ENCODE data around the gene CDKN2B.

The CDKN2B gene

DNA sequence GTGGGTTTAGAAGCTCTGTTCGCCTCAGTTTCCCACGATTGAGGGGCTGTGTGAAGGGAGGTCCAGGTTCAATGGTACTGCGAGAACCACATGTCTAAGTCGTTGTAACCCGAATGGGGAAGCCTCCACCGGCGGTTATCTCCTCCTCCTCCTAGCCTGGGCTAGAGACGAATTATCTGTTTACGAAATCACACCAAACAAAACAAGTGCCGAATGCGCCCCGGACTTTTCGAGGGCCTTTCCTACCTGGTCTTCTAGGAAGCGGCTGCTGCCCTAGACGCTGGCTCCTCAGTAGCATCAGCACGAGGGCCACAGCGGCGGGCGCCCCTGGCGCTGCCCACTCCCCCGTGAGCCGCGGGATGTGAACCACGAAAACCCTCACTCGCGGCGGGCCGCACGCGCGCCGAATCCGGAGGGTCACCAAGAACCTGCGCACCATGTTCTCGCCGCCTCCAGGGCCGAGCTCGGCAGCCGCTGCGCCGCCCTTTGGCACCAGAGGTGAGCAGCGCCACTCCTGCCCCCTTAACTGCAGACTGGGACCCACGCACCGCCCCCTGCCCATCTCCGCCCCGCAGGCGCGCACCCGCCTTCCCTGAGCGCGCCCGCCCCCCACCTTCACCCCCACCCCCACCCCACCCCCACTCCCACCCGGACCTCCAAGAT lies 15.1 kb downstream of the CDKN2B start, which contains the start of gene CDKN2A:
Gene CDKN2A (minus strand): TSS at position 500 of the 663 bp plus-strand sequence.
- DNase-seq (ENCODE audit: low read depth): peak; percentile 23

DNA sequence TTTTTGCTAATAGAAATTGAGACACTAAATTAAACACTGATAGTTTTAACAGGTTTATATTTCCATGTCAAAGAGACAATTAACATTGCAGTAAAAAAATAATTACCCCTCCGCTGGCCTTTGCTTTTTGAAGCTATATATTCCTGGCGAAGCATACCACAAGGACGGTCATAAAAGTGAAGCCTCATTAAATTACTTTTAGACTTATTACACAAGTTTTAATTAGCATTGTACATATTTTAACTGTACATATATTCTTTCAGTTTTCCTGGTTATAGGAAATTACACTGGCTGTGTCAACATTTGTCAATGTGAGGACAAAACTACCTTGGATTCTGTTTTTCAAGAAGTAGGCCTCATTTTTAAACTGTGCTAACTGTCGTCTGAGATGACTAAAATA lies 16.1 kb downstream of the CDKN2B start:
- DNase-seq (ENCODE audit: low read depth): no peak

DNA sequence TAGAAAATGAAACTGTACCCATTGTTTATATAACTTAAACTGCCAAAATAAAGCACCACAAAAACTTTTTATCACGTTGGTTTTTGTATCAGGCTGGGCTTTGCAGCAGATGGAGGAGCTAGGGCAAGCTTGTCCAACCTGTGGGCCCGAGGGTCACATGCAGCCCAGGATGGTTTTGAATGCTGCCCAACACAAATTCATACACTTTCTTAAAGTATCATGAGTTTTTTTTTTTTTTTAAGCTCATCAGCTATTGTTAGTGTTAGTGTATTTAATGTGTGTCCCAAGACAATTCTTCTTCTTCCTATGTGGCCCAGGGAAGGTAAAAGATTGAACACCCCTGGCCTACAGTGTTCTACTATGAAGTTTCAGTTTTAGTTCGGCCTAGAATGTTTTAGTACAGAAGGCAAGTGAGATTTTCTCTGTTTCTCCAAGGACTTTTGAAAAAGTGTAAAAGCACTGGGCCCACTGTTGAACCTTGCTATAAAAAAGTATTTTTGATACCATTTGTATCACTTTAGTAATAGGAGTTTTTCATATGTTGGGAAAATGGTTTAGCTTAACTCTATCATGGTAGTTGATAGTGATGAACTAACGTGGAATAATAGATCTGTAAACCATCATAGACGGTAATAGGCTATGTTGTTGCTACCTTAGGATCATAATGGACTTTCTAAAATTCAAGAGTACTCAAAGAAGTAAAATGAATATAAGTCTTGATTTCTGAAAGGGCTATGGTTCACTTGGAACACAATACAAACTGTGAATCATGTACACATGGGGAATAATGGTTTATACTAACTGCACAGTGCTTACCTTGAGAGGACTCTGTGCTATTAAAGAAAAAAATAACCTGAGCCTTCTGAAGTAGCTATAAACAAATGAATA lies 17.8 kb downstream of the CDKN2B start:
- DNase-seq (ENCODE audit: low read depth): no peak

DNA sequence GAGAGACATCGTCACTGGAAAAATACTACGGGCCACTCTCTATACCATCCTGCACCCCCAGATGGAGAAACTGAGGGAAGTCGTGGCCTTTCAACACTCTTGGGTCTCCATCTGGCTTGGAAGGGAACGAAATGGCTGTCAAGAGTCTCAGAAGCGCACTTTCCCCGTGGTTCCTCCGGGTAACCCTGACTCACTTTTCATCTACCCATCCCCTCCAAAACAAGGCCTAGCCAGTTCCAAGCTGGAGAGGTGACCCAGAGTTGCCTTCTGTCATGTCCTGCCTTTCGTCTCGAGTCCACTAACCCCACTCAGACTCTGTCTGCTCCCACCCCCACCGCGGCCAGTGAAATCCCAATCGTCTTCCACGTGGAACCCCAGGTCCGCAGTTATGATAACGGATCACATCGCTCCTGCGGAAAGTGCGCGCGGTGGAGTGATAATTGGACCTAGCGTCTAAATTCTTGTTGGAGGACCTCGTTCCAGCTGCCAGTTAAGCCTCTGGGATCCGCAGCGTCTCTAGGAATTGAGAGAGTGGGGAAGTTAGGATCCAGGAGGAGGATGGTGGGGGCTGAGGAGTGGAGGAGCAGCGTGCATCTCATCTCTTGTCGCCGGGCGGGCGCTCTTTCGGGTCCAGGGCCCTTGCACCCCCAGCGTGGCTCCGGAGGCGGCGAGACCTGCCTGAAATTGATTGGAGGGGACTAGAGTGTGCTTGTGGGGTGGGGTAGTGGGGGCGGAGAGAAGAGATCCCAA lies 19.5 kb downstream of the CDKN2B start:
- no peak for DNase-seq (ENCODE audit: low read depth)

DNA sequence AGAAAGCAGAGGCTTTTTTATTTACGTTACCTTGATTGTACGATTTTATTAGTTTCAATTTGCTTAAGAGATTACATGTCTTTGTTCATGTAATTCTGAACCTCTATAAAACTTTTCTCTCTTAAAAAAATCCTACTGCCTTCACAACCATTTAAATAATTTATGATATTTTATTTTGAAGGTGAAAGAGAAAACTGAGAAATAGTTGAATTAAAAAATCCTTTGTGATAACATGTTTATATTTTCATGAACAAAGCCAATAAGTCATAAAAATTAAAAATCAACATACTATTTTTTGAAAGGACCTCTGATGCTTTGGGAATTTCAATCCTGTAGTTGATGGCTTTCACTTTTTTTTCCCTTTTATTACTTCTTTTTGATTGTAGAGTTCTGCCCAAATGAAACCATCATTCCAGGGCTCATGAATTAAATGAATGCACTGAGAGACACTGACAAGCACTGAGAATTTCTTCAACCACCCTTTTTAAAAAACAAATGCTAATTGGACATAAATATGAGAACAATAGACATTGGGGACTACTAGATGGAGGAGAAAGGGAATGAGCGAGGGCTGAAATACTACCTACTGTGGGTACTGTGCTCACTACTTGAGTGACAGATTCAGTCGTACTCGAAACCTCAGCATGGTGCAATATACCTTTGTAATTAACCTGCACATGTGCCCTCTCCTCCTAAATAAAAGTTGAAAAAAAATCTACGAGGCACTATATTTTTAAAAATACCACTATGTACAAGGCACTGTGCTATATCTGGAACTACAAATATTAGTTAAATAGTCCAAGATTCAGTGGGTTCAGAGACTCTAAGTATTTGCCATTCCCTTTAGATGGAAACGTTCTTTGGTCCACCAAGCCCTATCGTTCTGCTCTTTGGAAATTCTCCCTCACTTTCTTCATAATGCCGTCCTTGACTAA lies 20.8 kb downstream of the CDKN2B start:
- no peak for DNase-seq (ENCODE audit: low read depth)

DNA sequence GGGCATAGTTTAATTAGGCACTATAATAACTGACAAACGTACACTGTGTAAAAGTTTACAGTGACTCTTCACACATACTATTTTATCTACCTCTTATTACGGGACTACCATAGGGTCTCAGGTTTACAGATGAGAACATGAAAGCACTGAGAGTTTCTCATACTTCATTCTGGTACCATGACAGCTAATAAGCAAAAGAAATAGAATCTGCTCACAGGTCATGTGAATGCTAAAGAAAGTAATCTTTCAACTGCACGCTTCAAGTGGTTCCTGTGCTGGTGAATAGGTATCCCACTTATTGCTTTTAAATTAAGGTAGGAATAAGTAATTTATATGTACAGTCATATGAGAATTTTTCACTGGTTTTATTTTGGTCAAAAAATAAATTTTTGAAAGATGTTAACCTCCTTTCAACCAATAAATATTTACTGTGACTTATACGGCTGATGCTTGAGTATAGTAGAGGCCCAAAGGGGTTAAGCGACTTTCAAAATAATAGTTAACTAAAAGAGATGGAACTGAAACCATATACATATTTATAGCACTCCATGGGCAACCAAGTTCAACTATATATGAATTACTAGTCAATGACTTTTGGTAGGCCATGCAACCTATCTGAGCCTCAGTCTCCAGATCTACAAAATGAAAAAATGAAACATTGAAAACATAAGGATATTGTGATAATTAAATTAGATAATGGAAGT lies 23.0 kb downstream of the CDKN2B start:
- no peak for DNase-seq (ENCODE audit: low read depth)

DNA sequence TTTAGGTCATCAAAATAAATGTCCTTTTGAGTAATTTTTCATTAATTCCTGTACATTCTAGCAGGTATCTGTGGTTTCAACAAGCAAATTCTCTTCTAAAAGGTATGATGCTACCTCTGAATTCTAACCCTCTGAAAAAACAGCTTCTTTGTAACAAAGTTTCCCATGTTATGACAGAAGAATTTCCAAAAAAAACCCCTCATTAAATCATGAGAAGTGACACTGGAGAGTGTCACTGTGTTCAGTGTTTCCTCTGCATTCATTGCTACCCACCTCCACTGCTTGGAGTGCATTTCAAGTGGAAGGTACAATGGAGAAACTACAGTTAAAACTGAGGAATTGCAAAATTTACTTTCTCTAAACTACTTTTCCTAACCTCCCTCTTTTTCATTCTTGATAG lies 25.0 kb downstream of the CDKN2B start:
- no peak for DNase-seq (ENCODE audit: low read depth)

DNA sequence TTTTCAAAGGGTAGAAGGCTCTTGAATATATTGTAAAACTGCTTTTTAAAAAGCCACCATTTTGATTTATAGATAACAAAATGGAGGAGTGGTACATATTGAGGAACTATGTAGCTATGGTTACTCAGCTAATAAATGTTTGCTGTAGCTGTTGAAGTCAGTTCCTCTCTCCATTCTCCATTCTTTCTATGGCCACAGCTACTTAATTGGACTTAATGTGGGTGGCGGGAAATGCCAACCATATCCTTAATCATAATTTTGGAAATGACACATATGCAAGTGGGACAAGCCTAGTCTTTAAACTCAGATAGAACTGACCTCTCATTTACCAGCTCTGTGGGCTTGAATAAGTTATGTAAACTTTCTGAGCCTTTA lies 25.6 kb downstream of the CDKN2B start:
- no peak for DNase-seq (ENCODE audit: low read depth)

DNA sequence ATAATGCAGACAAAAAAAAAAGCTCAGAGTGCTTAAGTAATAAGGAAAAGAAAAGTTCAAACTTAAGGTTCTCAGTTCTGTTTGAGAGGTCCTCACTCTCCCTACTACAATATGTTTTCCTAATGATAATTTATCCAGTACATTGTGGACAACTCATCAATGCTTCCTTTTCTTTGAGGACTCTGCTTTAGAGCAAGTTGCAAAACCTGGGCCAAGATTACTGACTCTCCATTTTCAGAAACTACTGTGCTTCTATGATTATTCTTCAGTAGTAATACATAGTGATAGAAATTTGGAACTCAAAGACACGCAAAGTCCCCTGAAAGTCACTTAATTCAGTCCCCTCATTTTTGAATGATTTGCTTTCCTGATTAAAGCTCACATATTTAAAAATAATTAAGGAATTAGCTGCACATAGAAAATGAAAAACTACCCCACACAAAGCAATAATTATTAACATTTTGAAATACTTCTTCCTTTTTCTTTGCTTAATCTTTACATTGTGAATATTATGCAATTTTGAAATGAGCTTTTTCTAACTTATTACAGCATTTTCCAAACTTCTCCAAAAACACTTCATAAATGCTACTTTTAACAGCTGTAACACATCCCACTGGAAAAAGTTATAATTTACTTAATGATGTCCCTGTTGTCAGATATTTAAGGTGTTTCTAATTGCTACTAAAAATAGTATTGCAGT lies 26.1 kb downstream of the CDKN2B start:
- no peak for DNase-seq (ENCODE audit: low read depth)

DNA sequence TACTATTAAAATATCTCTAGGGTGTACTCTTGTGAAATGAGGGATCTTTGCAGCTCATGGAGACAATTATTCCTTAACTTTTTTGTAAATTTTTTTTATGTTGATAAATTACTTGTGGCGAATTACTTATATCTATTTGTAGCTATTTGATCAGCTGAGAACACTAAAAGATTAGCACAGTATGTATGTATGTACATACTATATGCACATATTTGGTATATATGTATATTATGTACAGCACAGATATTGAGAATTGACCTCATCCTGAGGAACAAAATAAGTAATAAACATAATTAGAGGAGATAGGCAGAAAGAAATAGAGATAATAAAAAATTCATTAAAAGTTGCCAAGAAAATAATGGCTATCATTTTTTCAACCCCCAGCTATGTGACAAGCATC lies 26.7 kb downstream of the CDKN2B start:
- no peak for DNase-seq (ENCODE audit: low read depth)

DNA sequence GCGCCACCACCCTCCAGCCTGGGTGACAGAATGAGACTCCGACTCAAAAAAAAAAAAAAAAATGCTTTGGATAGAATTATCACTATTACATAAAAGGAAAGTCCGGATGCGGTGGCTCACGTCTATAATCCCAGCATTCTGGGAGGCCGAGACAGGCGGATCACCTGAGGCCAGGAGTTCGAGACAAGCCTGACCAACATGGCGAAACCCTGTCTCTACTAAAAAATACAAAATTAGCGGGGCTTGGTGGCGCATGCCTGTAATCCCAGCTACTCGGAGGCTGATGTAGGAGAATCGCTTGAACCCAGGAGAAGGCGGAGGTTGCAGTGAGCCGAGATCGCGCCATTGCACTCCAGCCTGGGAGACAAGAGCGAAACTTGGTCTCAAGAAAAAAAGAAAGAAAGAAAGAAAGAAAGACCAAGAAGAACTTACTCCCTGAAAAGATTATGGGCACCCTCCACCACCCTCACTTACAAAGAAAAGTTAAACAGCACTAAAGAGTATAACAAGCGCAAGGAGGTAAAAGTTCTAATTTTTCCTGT lies 32.7 kb downstream of the CDKN2B start:
- no peak for DNase-seq (ENCODE audit: low read depth)

DNA sequence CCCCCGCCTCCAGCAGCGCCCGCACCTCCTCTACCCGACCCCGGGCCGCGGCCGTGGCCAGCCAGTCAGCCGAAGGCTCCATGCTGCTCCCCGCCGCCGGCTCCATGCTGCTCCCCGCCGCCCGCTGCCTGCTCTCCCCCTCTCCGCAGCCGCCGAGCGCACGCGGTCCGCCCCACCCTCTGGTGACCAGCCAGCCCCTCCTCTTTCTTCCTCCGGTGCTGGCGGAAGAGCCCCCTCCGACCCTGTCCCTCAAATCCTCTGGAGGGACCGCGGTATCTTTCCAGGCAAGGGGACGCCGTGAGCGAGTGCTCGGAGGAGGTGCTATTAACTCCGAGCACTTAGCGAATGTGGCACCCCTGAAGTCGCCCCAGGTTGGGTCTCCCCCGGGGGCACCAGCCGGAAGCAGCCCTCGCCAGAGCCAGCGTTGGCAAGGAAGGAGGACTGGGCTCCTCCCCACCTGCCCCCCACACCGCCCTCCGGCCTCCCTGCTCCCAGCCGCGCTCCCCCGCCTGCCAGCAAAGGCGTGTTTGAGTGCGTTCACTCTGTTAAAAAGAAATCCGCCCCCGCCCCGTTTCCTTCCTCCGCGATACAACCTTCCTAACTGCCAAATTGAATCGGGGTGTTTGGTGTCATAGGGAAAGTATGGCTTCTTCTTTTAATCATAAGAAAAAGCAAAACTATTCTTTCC lies 34.2 kb downstream of the CDKN2B start:
- no peak for DNase-seq (ENCODE audit: low read depth)

DNA sequence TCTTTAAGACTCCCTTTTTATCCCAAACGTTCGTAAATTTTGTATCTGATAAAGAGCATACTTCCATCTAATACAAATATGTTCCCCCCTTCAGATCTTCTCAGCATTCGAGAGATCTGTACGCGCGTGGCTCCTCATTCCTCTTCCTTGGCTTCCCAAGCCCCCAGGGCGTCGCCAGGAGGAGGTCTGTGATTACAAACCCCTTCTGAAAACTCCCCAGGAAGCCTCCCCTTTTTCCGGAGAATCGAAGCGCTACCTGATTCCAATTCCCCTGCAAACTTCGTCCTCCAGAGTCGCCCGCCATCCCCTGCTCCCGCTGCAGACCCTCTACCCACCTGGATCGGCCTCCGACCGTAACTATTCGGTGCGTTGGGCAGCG lies 34.8 kb downstream of the CDKN2B start:
- no peak for DNase-seq (ENCODE audit: low read depth)

DNA sequence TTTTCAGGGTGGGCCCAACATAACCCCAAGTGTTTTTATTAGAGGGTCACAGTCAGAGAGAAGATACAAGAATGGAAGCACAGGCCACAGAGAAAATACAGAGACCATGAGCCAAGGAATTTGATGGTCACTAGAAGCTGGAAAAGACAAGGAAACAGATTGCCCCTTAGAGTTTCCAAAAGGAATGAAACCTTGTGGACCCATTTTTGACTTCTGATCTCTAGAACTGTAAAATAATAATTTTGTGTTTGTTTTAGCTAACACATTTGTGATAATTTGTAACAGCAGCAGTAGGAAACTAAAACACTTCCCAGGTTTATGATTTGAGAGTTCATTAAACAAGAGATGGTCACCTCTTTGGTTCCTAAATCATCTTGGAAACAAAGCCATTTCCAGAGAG lies 36.7 kb downstream of the CDKN2B start:
- no peak for DNase-seq (ENCODE audit: low read depth)

DNA sequence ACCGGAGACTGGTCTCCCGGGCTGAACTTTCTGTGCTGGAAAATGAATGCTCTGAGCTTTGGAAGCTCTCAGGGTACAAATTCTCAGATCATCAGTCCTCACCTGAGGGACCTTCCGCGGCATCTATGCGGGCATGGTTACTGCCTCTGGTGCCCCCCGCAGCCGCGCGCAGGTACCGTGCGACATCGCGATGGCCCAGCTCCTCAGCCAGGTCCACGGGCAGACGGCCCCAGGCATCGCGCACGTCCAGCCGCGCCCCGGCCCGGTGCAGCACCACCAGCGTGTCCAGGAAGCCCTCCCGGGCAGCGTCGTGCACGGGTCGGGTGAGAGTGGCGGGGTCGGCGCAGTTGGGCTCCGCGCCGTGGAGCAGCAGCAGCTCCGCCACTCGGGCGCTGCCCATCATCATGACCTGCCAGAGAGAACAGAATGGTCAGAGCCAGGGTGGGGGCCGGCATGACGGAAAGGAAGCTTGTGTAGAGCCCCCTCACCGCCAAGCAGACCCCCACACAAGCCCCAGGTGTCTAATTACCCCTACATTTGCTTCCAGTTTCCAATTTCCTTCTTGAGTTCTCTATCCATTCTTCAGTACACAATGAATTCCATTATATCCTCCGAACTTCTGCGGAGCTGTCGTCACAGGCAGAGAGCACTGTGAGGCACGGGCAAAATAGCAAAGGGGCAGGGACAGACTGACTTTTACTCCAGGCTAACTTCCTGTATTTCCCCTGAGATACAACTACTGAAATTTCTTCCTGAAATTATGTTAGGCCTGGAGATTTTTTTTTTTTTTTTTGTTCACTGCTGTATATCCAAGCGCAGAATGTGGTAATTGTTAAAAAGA lies 38.1 kb downstream of the CDKN2B start:
- no peak for DNase-seq (ENCODE audit: low read depth)

DNA sequence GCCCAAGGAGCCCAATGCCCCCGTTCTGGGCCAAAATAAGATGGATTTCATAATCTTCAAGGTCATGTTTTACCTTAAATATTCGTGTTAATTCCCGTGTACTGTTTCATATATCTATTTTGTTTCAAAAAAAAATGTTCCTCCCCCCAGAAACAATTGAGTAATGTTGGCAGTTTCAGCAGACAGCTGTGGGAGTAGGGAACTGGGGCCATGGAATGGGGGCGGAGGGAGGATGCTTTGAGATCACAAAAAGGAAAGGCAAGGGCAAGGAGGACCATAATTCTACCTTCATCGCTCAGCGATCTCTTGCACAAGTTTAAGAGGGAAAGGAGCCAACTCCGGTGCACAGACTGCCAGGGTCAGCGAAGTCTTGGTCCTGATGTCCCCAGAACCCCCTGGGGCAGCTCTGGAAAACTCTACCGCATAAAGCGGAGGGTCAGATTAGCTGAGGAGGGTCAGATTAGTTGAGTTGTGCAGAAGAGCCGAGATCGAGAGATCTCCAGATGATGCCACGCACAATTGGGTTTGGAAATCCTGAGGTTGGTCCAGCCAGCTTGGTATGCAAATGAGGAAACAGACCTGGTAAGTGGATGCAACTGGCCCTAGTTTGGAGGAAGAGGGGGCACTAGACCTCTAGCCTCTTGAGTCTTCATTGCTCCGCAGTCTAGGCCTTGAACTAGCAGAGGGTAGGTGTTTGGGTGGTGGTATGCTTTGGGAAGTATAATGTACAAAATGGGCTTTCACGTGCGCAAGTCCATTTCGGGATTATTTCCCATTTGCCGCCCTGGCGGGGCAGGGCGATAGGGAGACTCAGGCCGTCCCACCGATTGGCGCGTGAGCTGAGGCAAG lies 38.9 kb downstream of the CDKN2B start:
- no peak for DNase-seq (ENCODE audit: low read depth)

All from stimulated activated CD8-positive, alpha-beta memory T cell treated with anti-CD3 and anti-CD28 coated beads, Interleukin-12 subunit alpha, Interleukin-12 subunit beta, amount 100 ng/mL, for 4 hours (primary cell).